IMR-90 (cell line): ENCODE results near the gene KRTAP12-2. TPM values are rescaled to one million over a fixed set of nuclear protein-coding genes. Genes with fewer than 3 reads are reported as not detected.

Experiments used
- ATAC-seq: fragments of 200-7000 bp; cut with Tn5 transposase; 2 replicates; pipeline ENCODE4 v1.9.1; 2020; ENCODE audit warnings: low read depth, mild to moderate bottlenecking, moderate library complexity
- BruUV-seq: library from RNA; stranded (reverse); fragments of 400-500 nt; replicated peaks from 2 replicates; lab custom pipeline; 2021; lab: Mats Ljungman, UMichigan
- CTCF ChIA-PET: fragments of 300-600 bp; formaldehyde crosslinking; extraction: SDS; loops from one replicate; lab custom pipeline; 2021; ENCODE audit warnings: antibody characterized with exemption; lab: Yijun Ruan, JAX
- POLR2A ChIA-PET: fragments of 300-600 bp; sonication (Branson Sonifier 250); formaldehyde crosslinking; loops from one replicate; lab custom pipeline; 2022; ENCODE audit warnings: antibody characterized with exemption; ENCODE audit not compliant: unreplicated experiment; lab: Charles Lee
- DNase-seq: peaks from one replicate; pipeline ENCODE4 v3.0.0; 2013
- H2AFZ ChIP-seq: replicated peaks from 2 replicates; pipeline ENCODE3; 2013; ENCODE audit warnings: low read length, mild to moderate bottlenecking; ENCODE audit not compliant: poor library complexity
- H2AK5ac ChIP-seq: 2 replicates; pipeline ENCODE4 v1.6.1; 2013; ENCODE audit warnings: low read depth, low read length, inconsistent platforms
- H2AK9ac ChIP-seq: replicated peaks from 2 replicates; pipeline ENCODE3; 2013; ENCODE audit warnings: mild to moderate bottlenecking, low read depth, low read length, moderate library complexity; ENCODE audit not compliant: poor library complexity
- H2BK120ac ChIP-seq: 2 replicates; pipeline ENCODE4 v1.6.1; 2013; ENCODE audit warnings: low read depth, low read length, inconsistent platforms
- H2BK15ac ChIP-seq: 3 replicates; pipeline ENCODE4 v1.6.1; 2013; ENCODE audit warnings: low read depth, low read length, inconsistent platforms
- H2BK20ac ChIP-seq: 2 replicates; pipeline ENCODE4 v1.6.1; 2013; ENCODE audit warnings: low read depth, mild to moderate bottlenecking, inconsistent platforms, low read length, moderate library complexity
- H2BK5ac ChIP-seq: 2 replicates; pipeline ENCODE4 v1.6.1; 2013; ENCODE audit warnings: mild to moderate bottlenecking, low read depth, low read length, inconsistent platforms; ENCODE audit not compliant: poor library complexity, severe bottlenecking
- H3K14ac ChIP-seq: replicated peaks from 2 replicates; pipeline ENCODE4 v1.6.1; 2013; ENCODE audit warnings: low read depth, low read length, inconsistent platforms
- H3K18ac ChIP-seq: 2 replicates; pipeline ENCODE4 v1.6.1; 2013; ENCODE audit warnings: low read depth, low read length, control low read depth
- H3K23ac ChIP-seq: 2 replicates; pipeline ENCODE4 v1.6.1; 2013; ENCODE audit warnings: low read depth, low read length, inconsistent platforms
- H3K27ac ChIP-seq: 2 replicates; pipeline ENCODE4 v1.5.1; 2013; ENCODE audit warnings: mild to moderate bottlenecking, control low read depth, low read length; ENCODE audit not compliant: insufficient read depth
- H3K27me3 ChIP-seq: 2 replicates; pipeline ENCODE4 v1.6.1; 2013; ENCODE audit warnings: low read length; ENCODE audit not compliant: control insufficient read depth, insufficient read depth
- H3K36me3 ChIP-seq: 2 replicates; pipeline ENCODE4 v1.6.1; 2013; ENCODE audit warnings: low read length, mixed read lengths; ENCODE audit not compliant: control insufficient read depth, insufficient read depth
- H3K4ac ChIP-seq: 2 replicates; pipeline ENCODE4 v1.6.1; 2013; ENCODE audit warnings: low read depth, low read length, inconsistent platforms
- H3K4me1 ChIP-seq: 2 replicates; pipeline ENCODE4 v1.6.1; 2013; ENCODE audit warnings: low read length, mixed read lengths; ENCODE audit not compliant: control insufficient read depth, insufficient read depth
- H3K4me2 ChIP-seq: 2 replicates; pipeline ENCODE4 v1.6.1; 2013; ENCODE audit warnings: low read depth, mild to moderate bottlenecking, control low read depth, low read length, moderate library complexity
- H3K4me3 ChIP-seq: 2 replicates; pipeline ENCODE4 v1.5.1; 2013; ENCODE audit warnings: low read depth, mild to moderate bottlenecking, control low read depth, low read length, moderate library complexity; ENCODE audit not compliant: insufficient read depth
- H3K56ac ChIP-seq: 2 replicates; pipeline ENCODE4 v1.6.1; 2013; ENCODE audit warnings: low read length, inconsistent platforms; ENCODE audit not compliant: insufficient read depth; ENCODE audit errors: extremely low read depth
- H3K79me1 ChIP-seq, 2 experiments: 2 replicates each; pipeline ENCODE4 v1.6.1; 2013; ENCODE audit warnings: low read length in 2 of 2, inconsistent platforms in 1 of 2, low read depth in 1 of 2
- H3K9ac ChIP-seq: 2 replicates; pipeline ENCODE4 v1.6.1; 2013; ENCODE audit warnings: low read depth, low read length, control low read depth
- H3K9me1 ChIP-seq: 2 replicates; pipeline ENCODE4 v1.6.1; 2013; ENCODE audit warnings: low read length, inconsistent platforms; ENCODE audit not compliant: insufficient read depth
- H3K9me3 ChIP-seq: 2 replicates; pipeline ENCODE4 v1.6.1; 2013; ENCODE audit warnings: low read length; ENCODE audit not compliant: control insufficient read depth, insufficient read depth
- H4K20me1 ChIP-seq: 2 replicates; pipeline ENCODE4 v1.6.1; 2013; ENCODE audit warnings: low read length, inconsistent platforms; ENCODE audit not compliant: insufficient read depth
- H4K5ac ChIP-seq: 2 replicates; pipeline ENCODE4 v1.6.1; 2013; ENCODE audit warnings: mild to moderate bottlenecking, low read depth, low read length, control low read depth
- H4K8ac ChIP-seq, 2 experiments: 2 replicates each; pipeline ENCODE4 v1.6.1; 2013; ENCODE audit warnings: low read depth in 2 of 2, low read length in 2 of 2, control low read depth in 1 of 2, inconsistent platforms in 1 of 2
- H4K91ac ChIP-seq: 2 replicates; pipeline ENCODE4 v1.6.1; 2013; ENCODE audit warnings: low read depth, low read length, inconsistent platforms; ENCODE audit not compliant: insufficient read depth
- CHD1 ChIP-seq: IDR thresholded peaks from 2 replicates; pipeline ENCODE4 v1.6.1; 2012; ENCODE audit warnings: low read depth, low read length, improper control_type of control experiment
- ELK1 ChIP-seq: fragments of 150-350 bp; IDR thresholded peaks from 2 replicates; pipeline ENCODE4 v1.6.1; 2016; ENCODE audit warnings: low read depth, mild to moderate bottlenecking, low read length, moderate library complexity, borderline replicate concordance
- POLR2A ChIP-seq: IDR thresholded peaks from 2 replicates; pipeline ENCODE4 v1.6.1; 2012; ENCODE audit warnings: mild to moderate bottlenecking, low read depth, low read length
- RAD21 ChIP-seq: IDR thresholded peaks from 2 replicates; pipeline ENCODE4 v1.6.1; 2012; ENCODE audit warnings: low read length, improper control_type of control experiment
- RCOR1 ChIP-seq: IDR thresholded peaks from 2 replicates; pipeline ENCODE4 v1.6.1; 2012; ENCODE audit warnings: mild to moderate bottlenecking, low read length, improper control_type of control experiment; ENCODE audit not compliant: insufficient replicate concordance
- RFX5 ChIP-seq: IDR thresholded peaks from 2 replicates; pipeline ENCODE4 v1.8.0; 2012; ENCODE audit warnings: low read depth, mild to moderate bottlenecking, low read length, moderate library complexity
- SMC3 ChIP-seq: fragments of 150-350 bp; IDR thresholded peaks from 2 replicates; pipeline ENCODE4 v1.6.1; 2016; ENCODE audit warnings: low read depth, mild to moderate bottlenecking, antibody characterized with exemption, low read length, moderate library complexity
- USF2 ChIP-seq: fragments of 150-350 bp; IDR thresholded peaks from 2 replicates; pipeline ENCODE4 v1.6.1; 2017; ENCODE audit warnings: mild to moderate bottlenecking, antibody characterized with exemption, low read length, low read depth
- WGBS, 2 experiments: methylation state at CpG; one replicate each; pipeline versions ENCODE4 v1.1.5 to v1.1.7; 2013; ENCODE audit warnings: missing lambda C conversion rate in 2 of 2; ENCODE audit not compliant: insufficient read length in 1 of 2; ENCODE audit errors: extremely low coverage in 2 of 2; 5-methylcytosine and 5-hydroxymethylcytosine counted together
- dilution Hi-C: fragments of 300-500 bp; cut with HindIII; formaldehyde crosslinking; loops from one replicate; pipeline ENCODE4 v1.14.3; 2018; ENCODE audit warnings: low sequenced_read_pairs; ENCODE audit not compliant: unreplicated experiment
- in situ Hi-C: fragments of 300-500 bp; cut with MboI; formaldehyde crosslinking; loops from 3 replicates; pipeline ENCODE4 v1.14.3; 2019; ENCODE audit warnings: low sequenced_read_pairs, inconsistent platforms, mixed read lengths
- intact Hi-C: fragments of 100-400 bp; cut with micrococcal nuclease; formaldehyde crosslinking; loops from 2 replicates; pipeline ENCODE4 v1.10.0; 2022
- polyA plus RNA-seq, 3 experiments: library from polyadenylated mRNA; depleted of rRNA; stranded (reverse); fragments of >200 nt; gene quantifications; 2 replicates each; pipeline ENCODE4 v1.2.3, GENCODE V29; 2012; ENCODE audit warnings: low replicate concordance in 1 of 3
- total RNA-seq: library from RNA; depleted of rRNA; stranded (reverse); fragments of >200 nt; gene quantifications from 2 replicates; pipeline ENCODE4 v1.2.3, GENCODE V29; 2012

The KRTAP12-2 gene
- total and polyA plus RNA-seq, 2 of the 4 experiments (the other 2 are of a cell fraction), result not detected

GRCh38 chr21:44696572-44696971, 29.8 kb upstream of the KRTAP12-2 start:
- ChIA-PET CTCF (no interaction called here), POLR2A (no interaction called here)
- Histone ChIP-seq H2AK5ac (no peak overlapping the region), H2BK120ac (no peak overlapping the region), H3K9ac (no peak overlapping the region), H3K27ac (no peak overlapping the region), H3K9me1 (no peaks in the 10 kb centered on the region), H4K8ac (no peak overlapping the region), H2BK15ac (no peak overlapping the region), H3K14ac (no peak overlapping the region), H3K4ac (no peak overlapping the region), H3K4me2 (no peak overlapping the region), H2BK20ac (no peak overlapping the region), H4K5ac (no peak overlapping the region), H3K18ac (no peak overlapping the region), H2BK5ac (no peak overlapping the region), H4K91ac (no peak overlapping the region), H4K20me1 (no peaks in the 10 kb centered on the region), H2AFZ (no peak overlapping the region), H3K27me3 (peaks cover 50% of the 10 kb centered on the region), H3K56ac (no peak overlapping the region), H3K23ac (no peak overlapping the region), H3K4me3 (no peak overlapping the region), H3K36me3 (no peaks in the 10 kb centered on the region), H3K79me1 (no peaks in the 10 kb centered on the region), H2AK9ac (no peak overlapping the region), H3K4me1 (no peaks in the 10 kb centered on the region), H3K9me3 (no peaks in the 10 kb centered on the region; the same call in 1 of the 2 replicates)
- dilution Hi-C loops (no loop called here), in situ Hi-C loops (no loop called here), intact Hi-C loops (no loop called here)
- no peak for DNase-seq
- TF ChIP-seq ELK1 (no peak), POLR2A (no peak), SMC3 (no peak), RAD21 (no peak), CHD1 (no peak), RCOR1 (no peak), USF2 (no peak), RFX5 (no peak)
- WGBS, 2 experiments, result 41% methylated on average over 6 of the region's 10 CpGs; no CpG with 5 or more reads in 1 of the 2 experiments
- no peak for ATAC-seq
- BruUV-seq, result no TSS peak
